ENCODE measurements around the gene C1orf116. TPM values are rescaled to one million over a fixed set of nuclear protein-coding genes. Genes with fewer than 3 reads are reported as not detected.

Gene C1orf116
- total and polyA plus RNA-seq, 8 donors, result 17.1 to 91.7 (median 41.3) TPM

DNA sequence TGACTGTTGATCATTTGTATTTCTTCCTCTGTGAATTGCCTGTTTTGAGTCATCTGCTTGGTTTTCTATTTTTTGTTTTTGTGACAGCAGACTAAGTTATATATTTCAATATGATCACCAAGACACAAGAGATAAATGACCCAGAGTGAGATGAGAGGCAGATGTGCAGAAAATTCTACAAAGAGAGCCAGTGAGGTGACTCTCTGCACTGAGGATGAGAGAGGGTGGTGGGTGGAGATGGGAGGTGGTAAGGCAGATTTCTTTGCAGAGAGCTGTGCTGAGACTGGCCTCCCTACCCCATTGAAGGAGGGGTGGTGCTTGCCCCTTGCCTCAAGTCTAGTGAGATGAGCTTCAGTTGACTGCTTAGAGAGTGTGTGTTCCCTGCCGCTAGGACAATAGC is 44.7 kb downstream of the C1orf116 start:
- 86 to 100% (median 95%) methylated on average over 1 of the region's 1 CpG for WGBS, 5 donors
- Histone ChIP-seq H3K9me3 (no peaks in the 10 kb centered on the region), H3K27me3 (peaks cover 0 to 6% (median 0%) of the 10 kb centered on the region in 3 donors), H3K4me1 (peaks cover 3 to 18% (median 9%) of the 10 kb centered on the region in 4 donors), H3K36me3 (no peaks in the 10 kb centered on the region), H3K4me3 (no peak overlapping the region), H3K27ac (no peak overlapping the region)
- TF ChIP-seq POLR2A (IDR thresholded peaks at IDR 0.05) (no peak), POLR2AphosphoS5 (IDR thresholded peaks at IDR 0.05) (no peak), EP300 (IDR thresholded peaks at IDR 0.05) (no peak)
- TF ChIP-seq, protein P1, sequence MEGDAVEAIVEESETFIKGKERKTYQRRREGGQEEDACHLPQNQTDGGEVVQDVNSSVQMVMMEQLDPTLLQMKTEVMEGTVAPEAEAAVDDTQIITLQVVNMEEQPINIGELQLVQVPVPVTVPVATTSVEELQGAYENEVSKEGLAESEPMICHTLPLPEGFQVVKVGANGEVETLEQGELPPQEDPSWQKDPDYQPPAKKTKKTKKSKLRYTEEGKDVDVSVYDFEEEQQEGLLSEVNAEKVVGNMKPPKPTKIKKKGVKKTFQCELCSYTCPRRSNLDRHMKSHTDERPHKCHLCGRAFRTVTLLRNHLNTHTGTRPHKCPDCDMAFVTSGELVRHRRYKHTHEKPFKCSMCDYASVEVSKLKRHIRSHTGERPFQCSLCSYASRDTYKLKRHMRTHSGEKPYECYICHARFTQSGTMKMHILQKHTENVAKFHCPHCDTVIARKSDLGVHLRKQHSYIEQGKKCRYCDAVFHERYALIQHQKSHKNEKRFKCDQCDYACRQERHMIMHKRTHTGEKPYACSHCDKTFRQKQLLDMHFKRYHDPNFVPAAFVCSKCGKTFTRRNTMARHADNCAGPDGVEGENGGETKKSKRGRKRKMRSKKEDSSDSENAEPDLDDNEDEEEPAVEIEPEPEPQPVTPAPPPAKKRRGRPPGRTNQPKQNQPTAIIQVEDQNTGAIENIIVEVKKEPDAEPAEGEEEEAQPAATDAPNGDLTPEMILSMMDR (IDR thresholded peaks at IDR 0.05), result no peak
- DNase-seq, result no peak
- intact Hi-C loops (cut with DNase I; ENCODE audit: low total_unique reads), result no loop called here

DNA sequence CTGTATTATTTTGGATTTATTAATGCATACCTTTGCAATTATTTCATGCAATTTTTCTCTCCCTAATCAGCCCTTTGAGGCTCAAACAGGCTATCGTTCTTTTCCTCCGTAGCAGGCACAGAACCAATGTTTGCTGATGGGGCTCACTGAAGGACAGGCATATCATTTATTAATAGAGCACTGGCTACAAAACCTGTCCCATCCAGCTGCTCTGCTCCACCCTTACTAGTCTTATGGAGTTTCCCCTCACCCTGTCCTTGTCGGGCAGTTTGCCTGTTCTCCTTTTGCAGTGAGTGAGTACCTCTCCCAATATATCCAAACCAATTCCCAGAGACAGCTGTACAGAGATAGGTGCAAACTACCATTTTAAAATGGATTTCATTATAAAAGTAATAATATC is 45.7 kb downstream of the C1orf116 start:
- H3K9me3 ChIP-seq, result no peaks in the 10 kb centered on the region
- WGBS, 5 donors, result 32 to 51% (median 47%) methylated on average over 3 of the region's 3 CpGs
- H3K27me3 ChIP-seq, result no peaks in the 10 kb centered on the region
- TF ChIP-seq POLR2AphosphoS5 (IDR thresholded peaks at IDR 0.05), result no peak
- no peak for TF ChIP-seq EP300 (IDR thresholded peaks at IDR 0.05)
- TF ChIP-seq POLR2A (IDR thresholded peaks at IDR 0.05), result no peak
- TF ChIP-seq, protein P1 (IDR thresholded peaks at IDR 0.05), result no peak
- intact Hi-C loops (cut with DNase I; ENCODE audit: low total_unique reads), result no loop called here
- H3K4me1 ChIP-seq, result peaks cover 0 to 13% (median 5%) of the 10 kb centered on the region in 4 donors
- no peak overlapping the region for H3K4me3 ChIP-seq
- H3K36me3 ChIP-seq, result no peaks in the 10 kb centered on the region
- DNase-seq, result peak in 1 of 2 donors; percentile 29
- peak overlapping the region in 4 of 5 donors; percentile 16 to 54 (median 38) for H3K27ac ChIP-seq

DNA sequence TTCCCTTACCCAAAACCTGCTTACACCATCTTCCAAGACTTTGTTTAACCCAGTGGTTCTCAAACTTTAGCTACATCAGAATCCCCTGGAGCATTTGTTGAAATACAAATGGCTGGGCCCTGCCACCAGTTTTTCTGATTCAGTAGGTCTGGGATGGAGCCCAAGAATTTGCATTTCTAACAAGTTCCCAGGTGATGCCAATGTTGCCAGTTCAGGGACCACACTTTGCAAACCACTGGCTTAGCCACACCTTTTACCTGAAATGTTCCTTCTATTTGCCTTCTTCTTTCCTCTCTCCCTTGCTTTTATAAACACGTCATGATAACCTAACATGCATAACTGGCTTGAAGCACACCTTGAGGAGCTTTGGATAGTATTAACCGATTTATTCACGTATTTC is 46.2 kb downstream of the C1orf116 start:
- intact Hi-C loops (cut with DNase I; ENCODE audit: low total_unique reads), result no loop called here
- no peaks in the 10 kb centered on the region for H3K27me3 ChIP-seq
- DNase-seq, result no peak
- 32 to 61% (median 44%) methylated on average over 3 of the region's 3 CpGs for WGBS, 5 donors
- peaks cover 0 to 13% (median 5%) of the 10 kb centered on the region in 4 donors for H3K4me1 ChIP-seq
- H3K4me3 ChIP-seq, result no peak overlapping the region
- TF ChIP-seq POLR2AphosphoS5 (IDR thresholded peaks at IDR 0.05) (peak in 2 of 3 donors; percentile 18 to 35), EP300 (IDR thresholded peaks at IDR 0.05) (no peak)
- no peaks in the 10 kb centered on the region for H3K9me3 ChIP-seq
- H3K36me3 ChIP-seq, result no peaks in the 10 kb centered on the region
- H3K27ac ChIP-seq, result peak overlapping the region in 2 of 5 donors; percentile 24 to 54

DNA sequence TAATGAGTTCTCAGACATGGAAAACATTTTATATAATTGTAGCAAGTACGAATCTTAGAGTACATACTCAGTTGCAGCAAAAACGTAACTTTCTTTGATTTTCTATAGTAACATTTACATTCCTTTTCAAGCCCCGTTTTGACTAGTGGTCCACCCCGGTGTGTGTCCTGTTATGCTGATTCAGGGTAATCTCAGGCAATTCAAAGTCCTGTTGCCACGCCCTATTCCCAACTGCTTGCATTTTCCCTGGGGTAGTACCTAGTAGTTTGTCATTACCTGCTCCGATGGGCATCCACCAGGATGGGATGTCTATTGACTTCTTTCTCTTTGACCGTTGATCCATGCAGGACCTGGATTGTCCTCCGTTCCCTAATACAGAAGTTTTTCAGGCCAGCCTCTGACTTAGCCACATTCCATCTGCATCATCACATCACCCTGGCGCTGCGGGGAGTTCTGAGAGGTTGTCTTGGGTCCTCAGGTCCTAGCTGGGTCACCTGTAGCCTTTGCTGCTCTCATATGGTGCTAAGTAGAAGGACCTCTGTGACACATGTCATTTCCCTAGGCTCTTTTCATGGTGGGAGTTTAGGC is 47.3 kb downstream of the C1orf116 start:
- WGBS, 5 donors, result 68 to 73% (median 72%) methylated on average over 10 of the region's 10 CpGs
- H3K9me3 ChIP-seq, result no peaks in the 10 kb centered on the region
- TF ChIP-seq POLR2AphosphoS5 (IDR thresholded peaks at IDR 0.05) (no peak), EP300 (IDR thresholded peaks at IDR 0.05) (no peak), POLR2A (IDR thresholded peaks at IDR 0.05) (no peak)
- TF ChIP-seq, protein P1 (IDR thresholded peaks at IDR 0.05), result no peak
- intact Hi-C loops (cut with DNase I; ENCODE audit: low total_unique reads), result no loop called here
- no peak overlapping the region for H3K4me3 ChIP-seq
- peaks cover 0 to 13% (median 6%) of the 10 kb centered on the region in 4 donors for H3K4me1 ChIP-seq
- DNase-seq, result no peak
- H3K36me3 ChIP-seq, result no peaks in the 10 kb centered on the region
- H3K27me3 ChIP-seq, result no peaks in the 10 kb centered on the region
- H3K27ac ChIP-seq, result no peak overlapping the region

DNA sequence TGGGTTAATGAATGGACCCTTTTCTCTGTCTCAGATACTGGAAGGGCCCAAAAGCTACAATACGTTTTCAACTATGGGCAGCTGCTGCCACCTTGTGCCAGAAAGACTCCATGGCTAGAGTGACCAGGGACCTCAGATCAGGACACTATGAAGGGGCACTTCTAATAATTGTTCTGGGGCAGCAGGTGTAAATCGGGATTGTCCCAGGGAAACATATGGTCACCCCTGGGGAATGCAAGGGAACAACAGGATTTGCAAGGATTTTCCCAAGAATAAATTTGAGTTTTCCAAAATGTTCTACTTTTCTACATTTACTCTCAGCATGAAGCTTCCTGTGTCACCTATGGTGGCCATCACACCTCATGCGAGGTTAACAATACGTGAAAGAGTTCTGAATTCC is 50.3 kb downstream of the C1orf116 start:
- Histone ChIP-seq H3K36me3 (no peaks in the 10 kb centered on the region), H3K27me3 (no peaks in the 10 kb centered on the region), H3K27ac (no peak overlapping the region), H3K4me3 (no peak overlapping the region), H3K9me3 (no peaks in the 10 kb centered on the region), H3K4me1 (peaks cover 0 to 20% (median 6%) of the 10 kb centered on the region in 4 donors)
- WGBS, 5 donors, result 17 to 32% (median 26%) methylated on average over 4 of the region's 4 CpGs
- TF ChIP-seq POLR2A (IDR thresholded peaks at IDR 0.05), result no peak
- no peak for TF ChIP-seq EP300 (IDR thresholded peaks at IDR 0.05)
- TF ChIP-seq POLR2AphosphoS5 (IDR thresholded peaks at IDR 0.05), result peak in 1 of 3 donors; percentile 35
- TF ChIP-seq, protein P1 (IDR thresholded peaks at IDR 0.05), result peak in 4 of 7 experiments; percentile 31 to 76 (median 58)
- intact Hi-C loops (cut with DNase I; ENCODE audit: low total_unique reads), result no loop called here
- DNase-seq, result peak; percentile 77 to 84

Data from stomach (tissue), 9 donors.